Parathyroid adenoma (tissue), 2 donors: ENCODE measurements around the gene IQSEC3.

Experiments used
- H2AFZ ChIP-seq: fragments of 300-600 bp; sonication (generic); one replicate; pipeline ENCODE4 v1.7.0; 2017; ENCODE audit warnings: antibody characterized with exemption, mild to moderate bottlenecking
- H3K27ac ChIP-seq: fragments of 300-600 bp; sonication (generic); one replicate; pipeline ENCODE4 v1.7.0; 2017
- H3K27me3 ChIP-seq: fragments of 300-600 bp; sonication (generic); one replicate; pipeline ENCODE4 v1.7.0; 2017; ENCODE audit warnings: low read length; ENCODE audit not compliant: control insufficient read depth, insufficient read depth
- H3K36me3 ChIP-seq: fragments of 300-600 bp; sonication (generic); one replicate; pipeline ENCODE4 v1.7.0; 2017; ENCODE audit warnings: low read length; ENCODE audit not compliant: control insufficient read depth, insufficient read depth
- H3K4me1 ChIP-seq: fragments of 300-600 bp; sonication (generic); one replicate; pipeline ENCODE4 v1.7.0; 2017; ENCODE audit warnings: control low read depth
- H3K4me2 ChIP-seq: fragments of 300-600 bp; sonication (generic); one replicate; pipeline ENCODE4 v1.7.0; 2017; ENCODE audit warnings: low read length
- H3K4me3 ChIP-seq: fragments of 300-600 bp; sonication (generic); one replicate; pipeline ENCODE4 v1.7.0; 2017; ENCODE audit warnings: low read depth, low read length
- H3K79me2 ChIP-seq: fragments of 300-600 bp; sonication (generic); one replicate; pipeline ENCODE4 v1.7.0; 2017; ENCODE audit warnings: control low read depth
- H3K9ac ChIP-seq: fragments of 300-600 bp; sonication (generic); one replicate; pipeline ENCODE4 v1.7.0; 2017; ENCODE audit warnings: mild to moderate bottlenecking
- H3K9me3 ChIP-seq: fragments of 300-600 bp; sonication (generic); one replicate; pipeline ENCODE4 v1.7.0; 2017; ENCODE audit warnings: low read length; ENCODE audit not compliant: control insufficient read depth
- CTCF ChIP-seq: fragments of 300-600 bp; sonication (generic); IDR thresholded peaks from one replicate; pipeline ENCODE4 v1.7.0; 2017; ENCODE audit warnings: antibody characterized with exemption, mild to moderate bottlenecking
- donor health status: primary hyperparathyroidism.

Gene IQSEC3

GRCh38 chr12:220946-221550 is 154.5 kb downstream of the IQSEC3 start:
- H3K9ac ChIP-seq = no peak overlapping the region
- no peaks in the 10 kb centered on the region for H3K36me3 ChIP-seq
- no peak overlapping the region for H3K4me3 ChIP-seq
- no peaks in the 10 kb centered on the region for H3K79me2 ChIP-seq
- no peak overlapping the region for H3K4me2 ChIP-seq
- H2AFZ ChIP-seq = no peak overlapping the region
- no peak overlapping the region for H3K27ac ChIP-seq
- H3K9me3 ChIP-seq = no peaks in the 10 kb centered on the region
- TF ChIP-seq CTCF = no peak
- H3K4me1 ChIP-seq = no peaks in the 10 kb centered on the region
- no peaks in the 10 kb centered on the region for H3K27me3 ChIP-seq

- Histone ChIP-seq H3K4me3 (no peak overlapping the region), H3K36me3 (no peaks in the 10 kb centered on the region), H3K4me2 (no peak overlapping the region), H3K79me2 (no peaks in the 10 kb centered on the region), H3K9me3 (no peaks in the 10 kb centered on the region), H3K4me1 (no peaks in the 10 kb centered on the region), H3K9ac (no peak overlapping the region), H3K27ac (no peak overlapping the region), H2AFZ (no peak overlapping the region), H3K27me3 (no peaks in the 10 kb centered on the region)
- TF ChIP-seq CTCF = no peak
Measured at GRCh38 chr12:221736-222135, 155.2 kb downstream of the IQSEC3 start.

- TF ChIP-seq CTCF = no peak
- Histone ChIP-seq H3K27ac (no peak overlapping the region), H3K36me3 (no peaks in the 10 kb centered on the region), H3K4me3 (no peak overlapping the region), H3K79me2 (no peaks in the 10 kb centered on the region), H3K4me2 (no peak overlapping the region), H3K4me1 (peaks cover 17% of the 10 kb centered on the region), H3K9ac (no peak overlapping the region), H3K9me3 (no peaks in the 10 kb centered on the region), H2AFZ (no peak overlapping the region), H3K27me3 (no peaks in the 10 kb centered on the region)
Measured at GRCh38 chr12:223841-224240, 157.3 kb downstream of the IQSEC3 start.

- no peak overlapping the region for H3K4me3 ChIP-seq
- no peak overlapping the region for H2AFZ ChIP-seq
- H3K36me3 ChIP-seq = no peaks in the 10 kb centered on the region
- no peaks in the 10 kb centered on the region for H3K9me3 ChIP-seq
- TF ChIP-seq CTCF = no peak
- no peak overlapping the region for H3K4me2 ChIP-seq
- no peaks in the 10 kb centered on the region for H3K27me3 ChIP-seq
- no peaks in the 10 kb centered on the region for H3K79me2 ChIP-seq
- H3K4me1 ChIP-seq = peaks cover 22% of the 10 kb centered on the region
- no peak overlapping the region for H3K9ac ChIP-seq
- no peak overlapping the region for H3K27ac ChIP-seq
Measured at GRCh38 chr12:224330-224729, 157.8 kb downstream of the IQSEC3 start.

GRCh38 chr12:225012-225411 is 158.4 kb downstream of the IQSEC3 start:
- H3K9ac ChIP-seq = no peak overlapping the region
- H3K9me3 ChIP-seq = no peaks in the 10 kb centered on the region
- no peak overlapping the region for H2AFZ ChIP-seq
- H3K4me2 ChIP-seq = no peak overlapping the region
- TF ChIP-seq CTCF = no peak
- H3K79me2 ChIP-seq = no peaks in the 10 kb centered on the region
- H3K27ac ChIP-seq = no peak overlapping the region
- H3K36me3 ChIP-seq = no peaks in the 10 kb centered on the region
- H3K4me3 ChIP-seq = no peak overlapping the region
- no peaks in the 10 kb centered on the region for H3K27me3 ChIP-seq
- H3K4me1 ChIP-seq = peaks cover 24% of the 10 kb centered on the region
